K562 (cell line): ENCODE measurements around the gene PHLDB3.

Experiments used
- CBX1 ChIP-seq: sonication (generic); IDR thresholded peaks from 2 replicates; pipeline ENCODE4 v1.6.1; 2016; ENCODE audit warnings: antibody characterized with exemption, low read depth, mild to moderate bottlenecking
- GABPB2 ChIP-seq: fragments of 250-450 bp; sonication (Bioruptor Pico); conservative IDR thresholded peaks from 2 replicates; pipeline ENCODE4 v1.5.1; 2021; ENCODE audit warnings: mild to moderate bottlenecking
- RBBP5 ChIP-seq: fragments of 200-600 bp; sonication (generic); IDR thresholded peaks from 2 replicates; pipeline ENCODE4 v1.6.1; 2012; ENCODE audit warnings: borderline replicate concordance, mild to moderate bottlenecking, low read length, control low read depth, inconsistent platforms; ENCODE audit not compliant: insufficient read depth, poor library complexity, severe bottlenecking
- ZBTB1 ChIP-seq: sonication (generic); formaldehyde crosslinking; IDR thresholded peaks from 2 replicates; pipeline ENCODE4 v1.8.1; 2023; ENCODE audit warnings: missing genetic modification reagents, low read depth, mild to moderate bottlenecking, borderline replicate concordance
- TF ChIP-seq, protein P1 (sequence below): sonication (generic); formaldehyde crosslinking; IDR thresholded peaks from 2 replicates; pipeline ENCODE4 v1.8.0; 2022; ENCODE audit warnings: mild to moderate bottlenecking, low read depth, missing genetic modification reagents
- TF ChIP-seq, protein P2 (sequence below): sonication (generic); formaldehyde crosslinking; IDR thresholded peaks from 2 replicates; pipeline ENCODE4 v1.9.0; 2022; ENCODE audit warnings: mild to moderate bottlenecking, missing genetic modification reagents
- TF ChIP-seq, protein P3 (sequence below), 2 experiments: fragments of 200-800 bp in 1 of 2; sonication (Bioruptor generic) in 1 of 2; sonication (generic) in 1 of 2; formaldehyde crosslinking in 1 of 2; IDR thresholded peaks in 1 of 2; conservative IDR thresholded peaks in 1 of 2; 2 replicates each; pipeline versions ENCODE4 v1.5.0 to v1.6.1; 2016 to 2020; ENCODE audit warnings: missing compliant biosample characterization in 1 of 2, missing genetic modification characterization in 1 of 2, missing genetic modification reagents in 1 of 2

DNA sequence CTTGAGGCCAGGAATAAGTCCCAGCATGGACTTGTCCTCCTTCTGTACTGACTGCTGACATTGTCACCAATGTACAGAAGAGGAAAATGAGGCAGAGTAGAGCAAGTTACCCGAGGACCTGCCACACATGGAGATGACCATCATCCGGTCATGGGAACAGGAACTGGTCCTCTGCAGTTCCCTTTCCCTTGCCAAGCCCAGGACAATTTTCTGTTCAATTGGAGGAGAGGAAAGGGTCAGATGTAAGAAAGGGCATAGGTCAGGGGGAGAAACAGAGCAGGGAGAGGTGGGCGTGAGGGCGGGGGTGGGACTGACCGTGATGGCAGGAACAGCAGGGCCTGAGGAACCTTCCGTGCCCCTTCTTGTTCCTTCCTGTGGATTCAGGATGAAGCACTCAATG is 18.6 kb downstream of the PHLDB3 start:
- no peak for TF ChIP-seq GABPB2
- TF ChIP-seq, protein P1, sequence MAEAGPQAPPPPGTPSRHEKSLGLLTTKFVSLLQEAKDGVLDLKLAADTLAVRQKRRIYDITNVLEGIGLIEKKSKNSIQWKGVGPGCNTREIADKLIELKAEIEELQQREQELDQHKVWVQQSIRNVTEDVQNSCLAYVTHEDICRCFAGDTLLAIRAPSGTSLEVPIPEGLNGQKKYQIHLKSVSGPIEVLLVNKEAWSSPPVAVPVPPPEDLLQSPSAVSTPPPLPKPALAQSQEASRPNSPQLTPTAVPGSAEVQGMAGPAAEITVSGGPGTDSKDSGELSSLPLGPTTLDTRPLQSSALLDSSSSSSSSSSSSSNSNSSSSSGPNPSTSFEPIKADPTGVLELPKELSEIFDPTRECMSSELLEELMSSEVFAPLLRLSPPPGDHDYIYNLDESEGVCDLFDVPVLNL = no peak
- TF ChIP-seq, protein P2, sequence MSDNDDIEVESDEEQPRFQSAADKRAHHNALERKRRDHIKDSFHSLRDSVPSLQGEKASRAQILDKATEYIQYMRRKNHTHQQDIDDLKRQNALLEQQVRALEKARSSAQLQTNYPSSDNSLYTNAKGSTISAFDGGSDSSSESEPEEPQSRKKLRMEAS (CRISPR knock-in tag) = no peak
- no peak for TF ChIP-seq ZBTB1 (CRISPR knock-in tag)
- TF ChIP-seq CBX1 = no peak
- TF ChIP-seq, protein P3, sequence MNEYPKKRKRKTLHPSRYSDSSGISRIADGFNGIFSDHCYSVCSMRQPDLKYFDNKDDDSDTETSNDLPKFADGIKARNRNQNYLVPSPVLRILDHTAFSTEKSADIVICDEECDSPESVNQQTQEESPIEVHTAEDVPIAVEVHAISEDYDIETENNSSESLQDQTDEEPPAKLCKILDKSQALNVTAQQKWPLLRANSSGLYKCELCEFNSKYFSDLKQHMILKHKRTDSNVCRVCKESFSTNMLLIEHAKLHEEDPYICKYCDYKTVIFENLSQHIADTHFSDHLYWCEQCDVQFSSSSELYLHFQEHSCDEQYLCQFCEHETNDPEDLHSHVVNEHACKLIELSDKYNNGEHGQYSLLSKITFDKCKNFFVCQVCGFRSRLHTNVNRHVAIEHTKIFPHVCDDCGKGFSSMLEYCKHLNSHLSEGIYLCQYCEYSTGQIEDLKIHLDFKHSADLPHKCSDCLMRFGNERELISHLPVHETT (CRISPR knock-in tag; conservative IDR thresholded peaks at IDR 0.05 in 1 of 2, IDR thresholded peaks at IDR 0.05 in 1 of 2) = no peak
- no peak for TF ChIP-seq RBBP5
